GM21619 (cell line): Measurements from ENCODE around the gene CDR2.
"Not testable (repeated sequence)": the region's sequence is repeated elsewhere in the genome, so short reads cannot be mapped to it uniquely, and the experiment has no call there.

Experiments used
- ATAC-seq: cut with Tn5 transposase; IDR thresholded peaks from one replicate; pipeline ENCODE4 v1.9.1; 2021; ENCODE audit not compliant: unreplicated experiment

Gene CDR2

DNA sequence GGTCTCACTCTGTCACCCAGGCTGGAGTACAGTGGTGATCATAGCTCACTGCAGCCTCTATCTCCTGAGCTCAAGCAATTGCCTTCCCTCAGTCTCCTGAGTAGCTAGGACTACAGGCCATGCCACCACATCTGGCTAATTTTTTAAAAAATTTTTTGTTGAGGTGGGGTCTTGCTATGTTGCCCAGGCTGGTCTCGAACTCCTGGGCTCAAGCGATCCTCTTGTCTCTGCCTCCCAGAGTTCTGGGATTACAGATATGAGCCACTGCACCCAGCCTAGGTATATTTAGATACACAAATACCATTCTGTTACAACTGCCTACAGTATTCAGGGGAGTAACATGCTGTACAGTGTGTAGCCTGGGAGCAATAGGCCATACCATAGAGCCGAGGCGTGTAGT, 62.9 kb downstream of the CDR2 start:
- ATAC-seq: no peak

DNA sequence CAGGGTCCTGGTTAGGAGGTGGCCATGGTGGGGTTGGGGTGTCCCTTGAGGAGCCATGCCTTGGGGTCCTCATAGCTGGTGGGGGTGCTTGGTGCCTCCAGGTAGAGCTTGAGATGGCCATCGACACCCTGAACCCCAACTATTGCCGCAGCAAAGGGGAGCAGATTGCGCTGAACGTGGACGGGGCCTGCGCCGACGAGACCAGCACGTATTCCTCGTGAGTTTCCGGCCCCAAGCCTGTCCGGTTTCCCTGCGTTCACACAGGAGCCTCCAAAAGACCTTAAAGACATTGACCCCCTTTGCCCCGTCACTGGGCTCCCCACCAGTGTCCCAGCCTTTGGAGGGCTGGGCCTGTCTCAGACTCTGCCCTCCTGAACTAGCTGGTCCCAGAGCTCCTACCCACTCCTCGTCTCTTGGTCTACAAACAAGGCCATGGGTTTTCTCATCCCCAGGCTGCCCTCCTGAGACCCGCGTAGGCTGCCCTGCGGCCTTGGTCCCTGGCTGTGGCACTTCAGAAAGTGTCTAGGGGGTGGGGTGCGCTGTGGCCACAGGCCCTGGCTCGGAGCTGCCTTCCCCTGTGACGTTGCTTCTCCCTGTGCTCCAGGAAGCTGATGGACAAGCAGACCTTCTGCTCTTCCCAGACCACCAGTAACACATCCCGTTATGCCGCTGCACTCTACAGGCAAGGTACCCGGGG, 65.4 kb downstream of the CDR2 start:
- no peak for ATAC-seq

DNA sequence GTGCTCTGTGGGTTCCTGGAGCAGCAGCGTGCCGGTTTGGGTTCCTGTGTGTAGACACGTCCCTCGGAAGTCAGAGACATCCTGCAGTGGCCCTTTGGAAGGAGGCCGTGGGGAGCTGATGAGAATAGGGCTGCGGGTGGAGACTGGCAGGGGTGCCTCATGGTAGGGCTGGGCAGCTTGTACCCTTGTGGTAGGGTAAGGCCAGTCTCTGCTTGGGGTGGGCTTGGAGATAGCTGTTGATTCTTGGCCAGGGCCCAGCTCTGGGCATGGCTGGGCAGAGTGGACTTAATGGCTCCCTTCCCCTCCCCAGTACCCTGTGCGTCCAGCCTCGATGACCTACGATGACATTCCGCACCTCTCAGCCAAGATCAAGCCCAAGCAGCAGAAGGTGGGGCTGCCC, 66.6 kb downstream of the CDR2 start:
- no peak for ATAC-seq

DNA sequence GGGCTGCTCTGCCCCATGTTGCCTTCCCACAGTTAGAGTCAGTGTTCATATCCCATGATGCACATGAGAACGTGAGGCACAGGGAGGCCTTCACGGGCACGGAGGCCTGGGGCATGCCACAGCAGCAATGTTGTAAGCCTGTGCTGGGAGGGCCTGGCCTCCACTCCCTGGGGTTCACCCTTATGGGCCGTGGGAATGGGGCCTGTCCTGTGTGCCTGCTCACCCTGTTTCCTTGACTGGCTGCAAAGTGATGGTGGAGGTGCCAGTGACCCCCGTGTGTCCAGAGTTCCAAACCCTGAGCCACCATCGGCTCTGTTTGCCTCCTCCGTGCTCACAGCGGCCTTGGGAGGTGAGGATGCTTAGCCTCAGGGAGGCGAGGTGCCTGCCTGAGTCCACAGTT, 67.6 kb downstream of the CDR2 start:
- no peak for ATAC-seq

DNA sequence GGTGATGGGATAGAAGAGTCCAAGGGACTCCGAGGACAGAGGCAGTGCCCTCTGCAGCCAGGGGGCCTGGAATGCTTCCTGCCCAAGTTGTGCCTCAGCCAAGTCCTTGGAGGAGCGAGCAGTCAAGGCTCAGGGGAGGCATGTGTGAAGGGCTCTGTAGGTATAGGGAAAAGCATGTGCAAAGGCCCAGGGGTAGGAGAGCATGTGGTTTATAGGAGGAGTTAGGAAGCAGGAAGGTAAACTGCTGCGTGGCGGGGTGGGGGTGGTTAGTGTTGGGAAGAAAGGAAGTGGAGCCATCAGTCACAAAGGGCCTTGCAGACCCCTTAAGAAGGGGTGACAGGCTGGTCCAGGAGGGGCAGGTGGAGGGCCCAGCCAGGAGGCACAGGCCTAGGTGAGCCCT, 70.0 kb downstream of the CDR2 start:
- ATAC-seq: no peak

DNA sequence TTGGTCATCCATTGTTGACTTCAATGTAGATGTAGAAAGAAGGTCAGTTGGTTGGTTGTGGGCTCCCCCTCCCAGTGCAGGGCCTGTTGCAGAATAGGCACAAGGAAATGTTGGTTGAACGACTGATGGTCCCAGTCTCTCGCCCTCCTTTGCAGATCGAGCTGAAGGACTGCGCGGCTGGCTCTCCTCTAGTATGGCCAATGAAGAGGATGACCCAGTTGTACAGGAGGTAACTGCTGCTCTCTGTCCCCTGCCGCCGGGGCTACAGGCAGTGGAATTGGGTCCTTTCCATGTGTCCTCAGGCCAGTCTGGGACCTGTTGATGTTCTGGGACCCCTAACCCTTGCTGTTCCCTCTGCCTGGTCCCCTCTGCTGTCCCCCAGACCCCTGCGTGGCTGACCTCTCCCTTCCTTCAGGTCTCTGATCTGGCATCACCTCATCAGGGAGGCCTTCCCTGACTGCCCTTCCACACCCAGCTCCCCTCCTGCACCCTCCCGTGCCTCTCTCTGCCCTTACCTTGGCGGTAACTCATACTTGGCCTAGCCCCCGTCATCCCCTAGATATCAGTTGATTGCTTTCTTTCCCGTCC, 71.5 kb downstream of the CDR2 start:
- ATAC-seq: no peak

DNA sequence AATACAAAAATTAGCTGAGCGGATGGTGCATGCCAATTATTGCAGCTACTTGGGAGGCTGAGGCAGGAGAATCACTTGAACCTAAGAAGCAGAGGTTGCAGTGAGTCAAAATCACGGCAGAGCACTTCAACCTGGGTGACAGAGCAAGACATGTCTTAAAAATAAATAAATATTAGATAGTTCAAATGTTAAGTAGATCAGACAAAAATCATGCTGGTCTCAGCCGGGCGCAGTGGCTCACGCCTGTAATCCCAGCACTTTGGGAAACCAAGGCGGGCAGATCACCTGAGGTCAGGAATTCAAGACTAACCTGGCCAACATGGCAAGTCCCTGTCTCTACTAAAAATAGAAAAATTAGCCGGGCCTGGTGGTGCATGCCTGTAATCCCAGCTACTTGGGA, 73.0 kb downstream of the CDR2 start:
- ATAC-seq: not testable (repeated sequence)

DNA sequence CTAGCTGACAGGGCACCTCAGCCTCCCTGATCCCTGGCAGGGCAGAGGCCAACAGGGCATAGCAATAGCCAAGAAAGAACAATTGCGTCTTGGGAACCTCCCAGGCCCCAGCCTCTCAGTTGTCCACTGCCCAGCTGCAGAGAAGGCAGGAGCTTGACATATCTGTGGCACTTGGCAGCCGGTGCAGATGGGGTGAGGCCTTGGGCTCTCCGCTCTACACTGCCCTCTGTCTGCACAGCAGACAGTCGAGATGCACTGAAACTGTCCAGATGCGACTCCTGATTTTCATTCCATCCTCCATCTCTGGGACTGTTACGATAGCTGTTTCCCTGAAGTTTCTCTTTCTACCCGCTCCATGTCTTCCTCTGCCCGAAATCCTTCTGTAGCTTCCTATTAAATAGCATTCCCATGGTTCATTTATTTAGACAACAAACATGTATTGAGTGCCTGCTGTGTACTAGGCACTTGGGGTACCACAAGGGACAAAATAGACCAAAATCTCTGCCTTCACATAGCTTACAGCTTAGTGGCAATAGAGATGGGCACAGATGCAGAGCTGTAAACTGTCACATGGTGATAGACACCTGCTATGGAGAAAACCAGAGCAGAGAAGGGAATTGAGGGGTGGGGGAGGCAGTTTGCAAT, 73.9 kb downstream of the CDR2 start:
- no peak for ATAC-seq

DNA sequence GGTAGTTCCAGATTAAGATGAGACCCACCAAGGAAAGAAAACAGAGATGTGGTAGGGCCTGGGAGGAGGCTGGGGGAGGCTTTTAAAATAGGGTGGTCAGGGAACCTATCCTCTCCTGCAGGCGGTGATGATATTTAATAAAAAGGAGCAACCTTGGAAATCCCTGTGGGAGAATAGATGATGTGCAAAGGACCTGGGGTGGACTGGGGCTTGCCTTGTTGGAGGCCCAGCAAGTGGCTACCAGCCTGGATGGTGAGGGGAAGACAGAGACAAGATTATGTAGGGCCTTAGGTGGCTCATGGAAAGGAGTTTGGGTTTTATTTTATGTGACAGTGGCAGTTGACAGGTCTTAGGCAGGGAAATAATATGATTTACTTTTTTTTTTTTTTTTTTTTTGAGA, 75.4 kb downstream of the CDR2 start:
- ATAC-seq: no peak

DNA sequence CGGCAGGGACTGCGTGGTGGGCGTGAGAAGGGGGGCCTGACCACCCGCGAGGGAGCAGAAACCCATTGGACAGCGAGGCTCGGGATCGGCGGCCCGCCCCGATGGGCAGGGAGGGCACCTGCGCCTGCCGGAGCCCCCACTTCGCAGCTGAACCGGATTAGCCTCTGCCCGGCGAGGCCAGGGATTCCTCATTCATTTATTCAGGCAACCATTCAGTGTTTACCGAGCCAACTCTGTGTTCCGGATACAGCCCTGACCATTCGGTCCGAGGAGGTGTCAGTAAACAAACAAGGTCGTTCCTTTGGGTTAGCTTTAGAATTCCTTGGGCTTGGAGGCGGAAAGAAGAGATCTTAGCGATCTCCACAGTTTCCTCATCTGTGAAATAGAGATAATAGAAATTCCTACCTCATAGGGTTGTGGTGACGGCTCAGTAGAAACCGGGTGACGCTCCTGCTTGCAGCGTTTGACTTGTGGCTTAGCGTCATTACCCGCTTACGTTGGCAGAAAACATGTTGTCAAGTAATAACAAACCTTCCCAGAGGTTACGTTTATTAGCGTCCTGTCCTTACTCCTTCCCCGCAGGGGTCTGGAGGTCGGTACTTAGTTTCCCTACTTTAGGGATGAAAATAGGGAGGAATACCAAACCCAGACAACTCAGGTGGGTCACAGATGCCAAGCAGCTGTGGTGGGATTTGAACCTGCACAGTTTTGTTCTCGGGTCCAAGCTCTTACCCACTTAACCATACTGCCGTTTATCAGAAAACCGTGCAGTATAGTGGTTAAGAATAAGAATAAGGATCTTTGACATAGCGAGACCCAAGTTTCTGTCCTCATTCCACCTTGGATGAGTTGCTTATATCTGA, 76.3 kb downstream of the CDR2 start:
- ATAC-seq: peak; percentile 40

DNA sequence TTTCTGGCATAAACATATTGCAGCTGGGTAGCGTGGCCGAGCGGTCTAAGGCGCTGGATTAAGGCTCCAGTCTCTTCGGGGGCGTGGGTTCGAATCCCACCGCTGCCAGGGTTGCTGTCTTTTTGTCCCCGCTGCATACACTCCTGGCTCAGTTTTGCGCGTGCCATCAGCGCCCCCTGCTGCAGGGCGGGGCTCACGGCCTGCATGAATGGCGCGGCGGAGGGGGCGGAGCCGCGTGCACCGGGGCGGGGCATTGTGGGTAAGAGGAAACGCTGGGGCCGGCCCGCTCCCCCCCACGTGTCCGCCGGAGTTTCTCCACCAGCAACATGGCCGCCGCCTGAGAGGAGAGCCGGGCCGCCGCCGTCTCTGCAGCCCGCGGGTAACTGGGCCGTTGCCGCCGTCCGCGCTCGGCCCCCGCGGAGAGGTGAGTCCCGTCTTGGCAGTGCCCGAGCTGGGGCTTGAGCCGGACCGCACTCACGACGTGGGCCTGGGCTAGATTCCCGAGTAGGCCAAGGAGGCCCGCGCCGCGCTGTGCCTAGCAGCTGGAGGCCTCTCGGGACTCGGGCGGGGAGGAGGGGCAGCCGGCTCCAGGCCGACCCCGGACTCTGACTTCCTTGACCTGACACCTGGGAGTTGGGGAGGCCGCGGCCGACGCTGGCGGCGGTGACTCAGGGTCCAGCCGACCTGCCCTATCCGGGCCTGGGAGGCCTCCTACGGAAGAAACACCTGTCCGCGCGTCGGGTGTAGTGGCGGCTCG, 77.1 kb downstream of the CDR2 start, which contains the start of gene POLR3E:
POLR3E (plus strand) TSS at position 296 of the 757 bp plus-strand sequence. CDS start 5,560 bp downstream, outside the sequence.
- ATAC-seq: peak; percentile 76

DNA sequence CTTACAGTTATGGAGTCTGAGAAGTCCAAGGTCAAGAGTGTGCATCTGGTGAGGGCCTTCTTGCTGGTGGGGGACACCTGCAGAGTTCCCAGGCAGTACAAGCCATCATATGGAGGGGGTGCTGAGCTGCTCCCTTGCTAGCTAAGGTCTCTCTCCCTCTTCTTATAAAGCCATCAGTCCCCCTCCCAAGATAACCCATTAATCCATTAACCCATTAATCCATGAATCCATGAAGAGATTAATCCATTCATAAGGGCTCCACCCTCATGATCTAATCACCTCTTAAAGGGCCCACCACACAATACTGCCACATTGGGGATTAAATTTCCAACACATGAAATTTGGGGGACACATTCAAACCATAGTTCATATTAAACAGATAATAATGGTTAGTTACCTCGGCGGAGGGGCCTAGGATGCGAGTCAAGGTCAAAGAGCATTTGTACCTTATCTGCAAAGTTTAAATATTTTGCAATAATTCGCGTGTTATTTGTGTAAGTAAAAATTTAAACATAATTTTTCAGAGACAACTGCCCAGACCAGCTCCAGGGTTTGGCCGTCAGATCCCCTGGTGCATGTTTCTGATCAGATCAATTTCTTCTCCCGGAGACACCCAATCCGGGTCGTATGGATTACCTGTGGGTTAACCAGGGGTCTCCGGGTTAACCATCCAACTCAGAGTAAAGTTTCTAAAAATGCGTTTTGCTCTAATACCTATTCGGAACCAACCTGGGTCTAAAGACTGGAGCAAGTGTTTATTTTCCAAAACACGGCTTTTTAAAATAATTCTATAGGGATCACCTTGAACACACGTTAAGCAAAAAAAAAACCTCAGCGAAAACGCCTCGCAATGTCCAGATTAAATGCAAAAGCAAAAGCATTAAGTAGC, 78.0 kb downstream of the CDR2 start:
- ATAC-seq: no peak
